Muscle of leg (tissue), 11 donors: ENCODE results near the gene GPC1. TPM values are rescaled to one million over a fixed set of nuclear protein-coding genes. Genes with fewer than 3 reads are reported as not detected.
A peak's percentile ranks its signal among the peaks of the same experiment; 100 is the strongest.

Source experiments
- DNase-seq: peaks from one replicate; pipeline ENCODE4 v3.0.0; 2013
- H3K27ac ChIP-seq: one replicate; pipeline ENCODE4 v1.5.1; 2013; ENCODE audit warnings: mild to moderate bottlenecking, low read length, control low read depth
- H3K27me3 ChIP-seq: one replicate; pipeline ENCODE4 v1.6.1; 2013; ENCODE audit warnings: low read length; ENCODE audit not compliant: control insufficient read depth, insufficient read depth
- H3K36me3 ChIP-seq: one replicate; pipeline ENCODE4 v1.6.1; 2013; ENCODE audit warnings: low read length; ENCODE audit not compliant: control insufficient read depth, insufficient read depth
- H3K4me1 ChIP-seq: one replicate; pipeline ENCODE4 v1.6.1; 2013; ENCODE audit warnings: low read length; ENCODE audit not compliant: control insufficient read depth, insufficient read depth
- H3K4me3 ChIP-seq: one replicate; pipeline ENCODE4 v1.5.1; 2013; ENCODE audit warnings: low read length, control low read depth
- H3K9me3 ChIP-seq: replicated peaks from 2 replicates; pipeline ENCODE4 v1.6.1; 2013; ENCODE audit warnings: low read depth, low read length; ENCODE audit not compliant: control insufficient read depth
- WGBS: methylation state at CpG from one replicate; pipeline ENCODE4 v1.1.5; 2013; ENCODE audit warnings: missing lambda C conversion rate; ENCODE audit not compliant: insufficient coverage; 5-methylcytosine and 5-hydroxymethylcytosine counted together
- polyA plus RNA-seq, 8 donors: library from polyadenylated mRNA; unstranded; fragments of 120-200 nt; gene quantifications; one replicate each; pipeline versions ENCODE4 v1.2.1 to v1.2.3, GENCODE V29; 2013; ENCODE audit warnings: inconsistent platforms in 1 of 8, low replicate concordance in 1 of 8; ENCODE audit not compliant: insufficient read length in 8 of 8, insufficient read depth in 1 of 8
- total RNA-seq: library from RNA; stranded (reverse); fragments of 120-200 nt; gene quantifications from one replicate; pipeline ENCODE4 v1.2.4, GENCODE V29; 2013

The GPC1 gene
- total and polyA plus RNA-seq, 9 donors, result 21.1 to 111 (median 97.7) TPM

GRCh38 chr2:240397542-240397916, 37.9 kb upstream of the GPC1 start:
- H3K36me3 ChIP-seq, result no peaks in the 10 kb centered on the region
- no peak overlapping the region for H3K4me3 ChIP-seq
- H3K27ac ChIP-seq, result peak overlapping the region; percentile 15
- no peaks in the 10 kb centered on the region for H3K9me3 ChIP-seq
- H3K4me1 ChIP-seq, result peaks cover 24% of the 10 kb centered on the region
- WGBS, result 55% methylated on average over 8 of the region's 9 CpGs
- no peak for DNase-seq
- H3K27me3 ChIP-seq, result no peaks in the 10 kb centered on the region

- no peaks in the 10 kb centered on the region for H3K9me3 ChIP-seq
- peak; percentile 88 for DNase-seq
- peaks cover 20% of the 10 kb centered on the region for H3K4me1 ChIP-seq
- no peak overlapping the region for H3K4me3 ChIP-seq
- no peaks in the 10 kb centered on the region for H3K36me3 ChIP-seq
- WGBS, result 40% methylated on average over 14 of the region's 19 CpGs
- peak overlapping the region; percentile 15 for H3K27ac ChIP-seq
- H3K27me3 ChIP-seq, result no peaks in the 10 kb centered on the region
These were observed 37.4 kb upstream of the GPC1 start for GRCh38 chr2:240397924-240398645.

GRCh38 chr2:240398661-240399267, 36.7 kb upstream of the GPC1 start:
- no peak overlapping the region for H3K4me3 ChIP-seq
- H3K27me3 ChIP-seq, result no peaks in the 10 kb centered on the region
- peaks cover 20% of the 10 kb centered on the region for H3K4me1 ChIP-seq
- H3K9me3 ChIP-seq, result no peaks in the 10 kb centered on the region
- DNase-seq, result no peak
- H3K36me3 ChIP-seq, result no peaks in the 10 kb centered on the region
- no peak overlapping the region for H3K27ac ChIP-seq
- WGBS, result 62% methylated on average over 10 of the region's 20 CpGs

GRCh38 chr2:240399419-240400324, 35.8 kb upstream of the GPC1 start:
- 90% methylated on average over 5 of the region's 14 CpGs for WGBS
- no peak overlapping the region for H3K4me3 ChIP-seq
- no peaks in the 10 kb centered on the region for H3K9me3 ChIP-seq
- no peak for DNase-seq
- no peaks in the 10 kb centered on the region for H3K36me3 ChIP-seq
- H3K27me3 ChIP-seq, result no peaks in the 10 kb centered on the region
- no peak overlapping the region for H3K27ac ChIP-seq
- peaks cover 20% of the 10 kb centered on the region for H3K4me1 ChIP-seq

- Histone ChIP-seq H3K27ac (no peak overlapping the region), H3K4me3 (no peak overlapping the region), H3K9me3 (no peaks in the 10 kb centered on the region), H3K36me3 (no peaks in the 10 kb centered on the region), H3K27me3 (no peaks in the 10 kb centered on the region), H3K4me1 (peaks cover 20% of the 10 kb centered on the region)
- DNase-seq, result no peak
- 85% methylated on average over 17 of the region's 22 CpGs for WGBS
These were observed 34.9 kb upstream of the GPC1 start for GRCh38 chr2:240400371-240401161.

- Histone ChIP-seq H3K9me3 (no peaks in the 10 kb centered on the region), H3K4me3 (no peak overlapping the region), H3K27ac (no peak overlapping the region), H3K36me3 (no peaks in the 10 kb centered on the region), H3K4me1 (peaks cover 20% of the 10 kb centered on the region), H3K27me3 (no peaks in the 10 kb centered on the region)
- DNase-seq, result no peak
- WGBS, result 84% methylated on average over 10 of the region's 12 CpGs
These were observed 34.2 kb upstream of the GPC1 start for GRCh38 chr2:240401308-240401707.

GRCh38 chr2:240401781-240402551, 33.5 kb upstream of the GPC1 start:
- H3K36me3 ChIP-seq, result no peaks in the 10 kb centered on the region
- H3K4me3 ChIP-seq, result no peak overlapping the region
- no peak overlapping the region for H3K27ac ChIP-seq
- H3K9me3 ChIP-seq, result no peaks in the 10 kb centered on the region
- no peaks in the 10 kb centered on the region for H3K27me3 ChIP-seq
- WGBS, result 77% methylated on average over 17 of the region's 22 CpGs
- H3K4me1 ChIP-seq, result peaks cover 20% of the 10 kb centered on the region
- DNase-seq, result no peak

- peaks cover 14% of the 10 kb centered on the region for H3K4me1 ChIP-seq
- H3K36me3 ChIP-seq, result no peaks in the 10 kb centered on the region
- DNase-seq, result no peak
- H3K27ac ChIP-seq, result no peak overlapping the region
- no peak overlapping the region for H3K4me3 ChIP-seq
- no peaks in the 10 kb centered on the region for H3K27me3 ChIP-seq
- WGBS, result 74% methylated on average over 13 of the region's 18 CpGs
- no peaks in the 10 kb centered on the region for H3K9me3 ChIP-seq
These were observed 32.7 kb upstream of the GPC1 start for GRCh38 chr2:240402566-240403272.
